IMR-90 (cell line): ENCODE measurements around the gene RUNDC1. TPM values are rescaled to one million over a fixed set of nuclear protein-coding genes. Genes with fewer than 3 reads are reported as not detected.
A peak's percentile ranks its signal among the peaks of the same experiment; 100 is the strongest.

Experiments used
- ATAC-seq: fragments of 200-7000 bp; cut with Tn5 transposase; 2 replicates; pipeline ENCODE4 v1.9.1; 2020; ENCODE audit warnings: low read depth, mild to moderate bottlenecking, moderate library complexity
- BruUV-seq: library from RNA; stranded (reverse); fragments of 400-500 nt; replicated peaks from 2 replicates; lab custom pipeline; 2021; lab: Mats Ljungman, UMichigan
- CTCF ChIA-PET: fragments of 300-600 bp; formaldehyde crosslinking; extraction: SDS; loops from one replicate; lab custom pipeline; 2021; ENCODE audit warnings: antibody characterized with exemption; lab: Yijun Ruan, JAX
- POLR2A ChIA-PET: fragments of 300-600 bp; sonication (Branson Sonifier 250); formaldehyde crosslinking; loops from one replicate; lab custom pipeline; 2022; ENCODE audit warnings: antibody characterized with exemption; ENCODE audit not compliant: unreplicated experiment; lab: Charles Lee
- DNase-seq: peaks from one replicate; pipeline ENCODE4 v3.0.0; 2013
- H2AFZ ChIP-seq: replicated peaks from 2 replicates; pipeline ENCODE3; 2013; ENCODE audit warnings: low read length, mild to moderate bottlenecking; ENCODE audit not compliant: poor library complexity
- H2AK5ac ChIP-seq: 2 replicates; pipeline ENCODE4 v1.6.1; 2013; ENCODE audit warnings: low read depth, low read length, inconsistent platforms
- H2AK9ac ChIP-seq: replicated peaks from 2 replicates; pipeline ENCODE3; 2013; ENCODE audit warnings: mild to moderate bottlenecking, low read depth, low read length, moderate library complexity; ENCODE audit not compliant: poor library complexity
- H2BK120ac ChIP-seq: 2 replicates; pipeline ENCODE4 v1.6.1; 2013; ENCODE audit warnings: low read depth, low read length, inconsistent platforms
- H2BK15ac ChIP-seq: 3 replicates; pipeline ENCODE4 v1.6.1; 2013; ENCODE audit warnings: low read depth, low read length, inconsistent platforms
- H2BK20ac ChIP-seq: 2 replicates; pipeline ENCODE4 v1.6.1; 2013; ENCODE audit warnings: low read depth, mild to moderate bottlenecking, inconsistent platforms, low read length, moderate library complexity
- H2BK5ac ChIP-seq: 2 replicates; pipeline ENCODE4 v1.6.1; 2013; ENCODE audit warnings: mild to moderate bottlenecking, low read depth, low read length, inconsistent platforms; ENCODE audit not compliant: poor library complexity, severe bottlenecking
- H3K14ac ChIP-seq: replicated peaks from 2 replicates; pipeline ENCODE4 v1.6.1; 2013; ENCODE audit warnings: low read depth, low read length, inconsistent platforms
- H3K18ac ChIP-seq: 2 replicates; pipeline ENCODE4 v1.6.1; 2013; ENCODE audit warnings: low read depth, low read length, control low read depth
- H3K23ac ChIP-seq: 2 replicates; pipeline ENCODE4 v1.6.1; 2013; ENCODE audit warnings: low read depth, low read length, inconsistent platforms
- H3K27ac ChIP-seq: 2 replicates; pipeline ENCODE4 v1.5.1; 2013; ENCODE audit warnings: mild to moderate bottlenecking, control low read depth, low read length; ENCODE audit not compliant: insufficient read depth
- H3K27me3 ChIP-seq: 2 replicates; pipeline ENCODE4 v1.6.1; 2013; ENCODE audit warnings: low read length; ENCODE audit not compliant: control insufficient read depth, insufficient read depth
- H3K36me3 ChIP-seq: 2 replicates; pipeline ENCODE4 v1.6.1; 2013; ENCODE audit warnings: low read length, mixed read lengths; ENCODE audit not compliant: control insufficient read depth, insufficient read depth
- H3K4ac ChIP-seq: 2 replicates; pipeline ENCODE4 v1.6.1; 2013; ENCODE audit warnings: low read depth, low read length, inconsistent platforms
- H3K4me1 ChIP-seq: 2 replicates; pipeline ENCODE4 v1.6.1; 2013; ENCODE audit warnings: low read length, mixed read lengths; ENCODE audit not compliant: control insufficient read depth, insufficient read depth
- H3K4me2 ChIP-seq: 2 replicates; pipeline ENCODE4 v1.6.1; 2013; ENCODE audit warnings: low read depth, mild to moderate bottlenecking, control low read depth, low read length, moderate library complexity
- H3K4me3 ChIP-seq: 2 replicates; pipeline ENCODE4 v1.5.1; 2013; ENCODE audit warnings: low read depth, mild to moderate bottlenecking, control low read depth, low read length, moderate library complexity; ENCODE audit not compliant: insufficient read depth
- H3K56ac ChIP-seq: 2 replicates; pipeline ENCODE4 v1.6.1; 2013; ENCODE audit warnings: low read length, inconsistent platforms; ENCODE audit not compliant: insufficient read depth; ENCODE audit errors: extremely low read depth
- H3K79me1 ChIP-seq, 2 experiments: 2 replicates each; pipeline ENCODE4 v1.6.1; 2013; ENCODE audit warnings: low read length in 2 of 2, inconsistent platforms in 1 of 2, low read depth in 1 of 2
- H3K9ac ChIP-seq: 2 replicates; pipeline ENCODE4 v1.6.1; 2013; ENCODE audit warnings: low read depth, low read length, control low read depth
- H3K9me1 ChIP-seq: 2 replicates; pipeline ENCODE4 v1.6.1; 2013; ENCODE audit warnings: low read length, inconsistent platforms; ENCODE audit not compliant: insufficient read depth
- H3K9me3 ChIP-seq: 2 replicates; pipeline ENCODE4 v1.6.1; 2013; ENCODE audit warnings: low read length; ENCODE audit not compliant: control insufficient read depth, insufficient read depth
- H4K20me1 ChIP-seq: 2 replicates; pipeline ENCODE4 v1.6.1; 2013; ENCODE audit warnings: low read length, inconsistent platforms; ENCODE audit not compliant: insufficient read depth
- H4K5ac ChIP-seq: 2 replicates; pipeline ENCODE4 v1.6.1; 2013; ENCODE audit warnings: mild to moderate bottlenecking, low read depth, low read length, control low read depth
- H4K8ac ChIP-seq, 2 experiments: 2 replicates each; pipeline ENCODE4 v1.6.1; 2013; ENCODE audit warnings: low read depth in 2 of 2, low read length in 2 of 2, control low read depth in 1 of 2, inconsistent platforms in 1 of 2
- H4K91ac ChIP-seq: 2 replicates; pipeline ENCODE4 v1.6.1; 2013; ENCODE audit warnings: low read depth, low read length, inconsistent platforms; ENCODE audit not compliant: insufficient read depth
- BHLHE40 ChIP-seq: fragments of 150-350 bp; IDR thresholded peaks from 2 replicates; pipeline ENCODE4 v1.6.1; 2016; ENCODE audit warnings: mild to moderate bottlenecking, low read depth, low read length
- MAFK ChIP-seq: IDR thresholded peaks from 2 replicates; pipeline ENCODE4 v1.6.1; 2012; ENCODE audit warnings: low read depth, low read length, improper control_type of control experiment
- NFE2L2 ChIP-seq: fragments of 150-350 bp; IDR thresholded peaks from 2 replicates; pipeline ENCODE4 v1.6.1; 2016; ENCODE audit warnings: low read depth, mild to moderate bottlenecking, low read length
- RAD21 ChIP-seq: IDR thresholded peaks from 2 replicates; pipeline ENCODE4 v1.6.1; 2012; ENCODE audit warnings: low read length, improper control_type of control experiment
- WGBS, 2 experiments: methylation state at CpG; one replicate each; pipeline versions ENCODE4 v1.1.5 to v1.1.7; 2013; ENCODE audit warnings: missing lambda C conversion rate in 2 of 2; ENCODE audit not compliant: insufficient read length in 1 of 2; ENCODE audit errors: extremely low coverage in 2 of 2; 5-methylcytosine and 5-hydroxymethylcytosine counted together
- dilution Hi-C: fragments of 300-500 bp; cut with HindIII; formaldehyde crosslinking; loops from one replicate; pipeline ENCODE4 v1.14.3; 2018; ENCODE audit warnings: low sequenced_read_pairs; ENCODE audit not compliant: unreplicated experiment
- in situ Hi-C: fragments of 300-500 bp; cut with MboI; formaldehyde crosslinking; loops from 3 replicates; pipeline ENCODE4 v1.14.3; 2019; ENCODE audit warnings: low sequenced_read_pairs, inconsistent platforms, mixed read lengths
- intact Hi-C: fragments of 100-400 bp; cut with micrococcal nuclease; formaldehyde crosslinking; loops from 2 replicates; pipeline ENCODE4 v1.10.0; 2022
- polyA plus RNA-seq, 3 experiments: library from polyadenylated mRNA; depleted of rRNA; stranded (reverse); fragments of >200 nt; gene quantifications; 2 replicates each; pipeline ENCODE4 v1.2.3, GENCODE V29; 2012; ENCODE audit warnings: low replicate concordance in 1 of 3
- total RNA-seq: library from RNA; depleted of rRNA; stranded (reverse); fragments of >200 nt; gene quantifications from 2 replicates; pipeline ENCODE4 v1.2.3, GENCODE V29; 2012
- TF ChIP-seq, protein P1 (sequence below): conservative IDR thresholded peaks from 2 replicates; pipeline ENCODE4 v1.5.1; 2012; ENCODE audit warnings: mild to moderate bottlenecking, low read depth, low read length, improper control_type of control experiment
- TF ChIP-seq, protein P2 (sequence below): fragments of 150-350 bp; IDR thresholded peaks from 2 replicates; pipeline ENCODE4 v1.6.1; 2017; ENCODE audit warnings: mild to moderate bottlenecking, antibody characterized with exemption, low read length, low read depth

RUNDC1 gene
- total and polyA plus RNA-seq, 2 of the 4 experiments (the other 2 are of a cell fraction): 7.0 to 7.9 TPM

DNA sequence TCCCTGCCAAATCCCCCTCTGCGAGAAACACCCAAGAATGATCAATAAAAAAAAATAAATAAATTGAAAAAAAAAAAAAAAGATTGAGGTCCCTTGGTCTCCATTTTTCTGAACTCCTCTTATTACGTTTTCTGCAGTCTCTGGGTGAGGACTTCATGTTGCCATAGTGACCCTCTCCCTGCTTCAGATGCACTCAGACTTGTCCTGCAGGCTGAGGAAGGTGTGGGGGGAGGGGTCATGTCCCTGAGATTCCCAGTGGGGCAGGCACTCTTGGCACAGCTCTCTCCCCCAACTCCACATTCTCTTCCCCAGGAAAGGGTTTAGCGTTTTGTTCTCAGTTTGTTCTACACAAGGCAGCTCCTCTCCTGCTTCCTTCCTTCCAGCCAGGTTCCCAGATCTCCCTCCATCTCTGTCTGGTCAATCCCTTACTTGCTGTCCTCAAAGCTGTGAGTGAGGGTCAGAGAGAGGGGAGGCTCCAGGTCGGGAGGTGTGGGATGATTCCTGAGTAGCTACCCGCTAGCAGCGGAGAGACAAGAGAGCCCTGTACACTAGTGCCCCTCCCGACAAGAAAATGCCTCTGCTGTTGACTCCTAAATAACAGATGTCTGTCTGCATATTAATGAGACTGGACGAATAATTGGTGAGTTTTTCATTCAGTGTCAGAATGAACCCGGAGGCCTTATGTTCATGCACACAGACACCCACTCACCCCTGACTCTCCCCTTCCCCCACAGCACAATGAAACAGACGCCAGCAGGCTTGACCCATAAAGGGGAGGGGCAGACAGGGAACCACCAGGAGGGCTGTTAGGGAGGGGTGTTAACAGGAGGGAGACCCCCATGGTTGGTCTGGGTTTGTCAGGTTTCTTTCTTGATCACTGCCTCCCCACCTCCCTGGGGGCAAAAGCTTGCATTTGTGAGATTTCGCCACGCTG, 53.9 kb downstream of the RUNDC1 start:
- H3K27ac ChIP-seq: no peak overlapping the region
- no peak overlapping the region for H2AK5ac ChIP-seq
- no peak overlapping the region for H3K4me2 ChIP-seq
- no peaks in the 10 kb centered on the region for H3K9me3 ChIP-seq
- H2AFZ ChIP-seq: peak overlapping the region; percentile 67
- no peak overlapping the region for H2BK120ac ChIP-seq
- H4K91ac ChIP-seq: no peak overlapping the region
- intact Hi-C loops (no loop called here), in situ Hi-C loops (no loop called here), dilution Hi-C loops (no loop called here)
- H2BK20ac ChIP-seq: no peak overlapping the region
- ATAC-seq (no peak), DNase-seq (no peak)
- H4K8ac ChIP-seq: no peak overlapping the region
- H3K14ac ChIP-seq: no peak overlapping the region
- no peaks in the 10 kb centered on the region for H4K20me1 ChIP-seq
- H4K5ac ChIP-seq: no peak overlapping the region
- ChIA-PET CTCF (no interaction called here), POLR2A (no interaction called here)
- H3K36me3 ChIP-seq: no peaks in the 10 kb centered on the region
- H3K23ac ChIP-seq: no peak overlapping the region
- no peak overlapping the region for H3K18ac ChIP-seq
- no peak overlapping the region for H2BK15ac ChIP-seq
- no peak overlapping the region for H3K4ac ChIP-seq
- TF ChIP-seq NFE2L2 (no peak), RAD21 (no peak), MAFK (no peak), BHLHE40 (no peak)
- TF ChIP-seq, protein P1, sequence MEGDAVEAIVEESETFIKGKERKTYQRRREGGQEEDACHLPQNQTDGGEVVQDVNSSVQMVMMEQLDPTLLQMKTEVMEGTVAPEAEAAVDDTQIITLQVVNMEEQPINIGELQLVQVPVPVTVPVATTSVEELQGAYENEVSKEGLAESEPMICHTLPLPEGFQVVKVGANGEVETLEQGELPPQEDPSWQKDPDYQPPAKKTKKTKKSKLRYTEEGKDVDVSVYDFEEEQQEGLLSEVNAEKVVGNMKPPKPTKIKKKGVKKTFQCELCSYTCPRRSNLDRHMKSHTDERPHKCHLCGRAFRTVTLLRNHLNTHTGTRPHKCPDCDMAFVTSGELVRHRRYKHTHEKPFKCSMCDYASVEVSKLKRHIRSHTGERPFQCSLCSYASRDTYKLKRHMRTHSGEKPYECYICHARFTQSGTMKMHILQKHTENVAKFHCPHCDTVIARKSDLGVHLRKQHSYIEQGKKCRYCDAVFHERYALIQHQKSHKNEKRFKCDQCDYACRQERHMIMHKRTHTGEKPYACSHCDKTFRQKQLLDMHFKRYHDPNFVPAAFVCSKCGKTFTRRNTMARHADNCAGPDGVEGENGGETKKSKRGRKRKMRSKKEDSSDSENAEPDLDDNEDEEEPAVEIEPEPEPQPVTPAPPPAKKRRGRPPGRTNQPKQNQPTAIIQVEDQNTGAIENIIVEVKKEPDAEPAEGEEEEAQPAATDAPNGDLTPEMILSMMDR: no peak
- TF ChIP-seq, protein P2, sequence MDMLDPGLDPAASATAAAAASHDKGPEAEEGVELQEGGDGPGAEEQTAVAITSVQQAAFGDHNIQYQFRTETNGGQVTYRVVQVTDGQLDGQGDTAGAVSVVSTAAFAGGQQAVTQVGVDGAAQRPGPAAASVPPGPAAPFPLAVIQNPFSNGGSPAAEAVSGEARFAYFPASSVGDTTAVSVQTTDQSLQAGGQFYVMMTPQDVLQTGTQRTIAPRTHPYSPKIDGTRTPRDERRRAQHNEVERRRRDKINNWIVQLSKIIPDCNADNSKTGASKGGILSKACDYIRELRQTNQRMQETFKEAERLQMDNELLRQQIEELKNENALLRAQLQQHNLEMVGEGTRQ: no peak
- no peaks in the 10 kb centered on the region for H3K27me3 ChIP-seq
- H3K4me1 ChIP-seq: peaks cover 6% of the 10 kb centered on the region; the same call in 1 of the 2 replicates
- no TSS peak for BruUV-seq
- H3K9me1 ChIP-seq: no peaks in the 10 kb centered on the region; the same call in 1 of the 2 replicates
- no CpG with 5 or more reads among the region's 12 CpGs for WGBS, 2 experiments
- H3K4me3 ChIP-seq: no peak overlapping the region
- no peak overlapping the region for H3K9ac ChIP-seq
- no peak overlapping the region for H2BK5ac ChIP-seq
- H2AK9ac ChIP-seq: no peak overlapping the region
- no peaks in the 10 kb centered on the region for H3K79me1 ChIP-seq
- H3K56ac ChIP-seq: no peak overlapping the region
